Activated naive CD8-positive, alpha-beta T cell (primary cell): ENCODE data around the gene ZNF280C.

ENCODE experiments used
- H3K27ac Mint-ChIP-seq: one replicate; pipeline ENCODE4 v1.8.0; 2021; ENCODE audit warnings: mixed read lengths
- H3K27me3 Mint-ChIP-seq: one replicate; pipeline ENCODE4 v1.8.0; 2021; ENCODE audit warnings: mixed read lengths
- H3K36me3 Mint-ChIP-seq: one replicate; pipeline ENCODE4 v1.8.0; 2021; ENCODE audit warnings: mixed read lengths
- H3K4me1 Mint-ChIP-seq: one replicate; pipeline ENCODE4 v1.8.0; 2021; ENCODE audit warnings: low read depth, mixed read lengths
- H3K4me3 Mint-ChIP-seq: one replicate; pipeline ENCODE4 v1.8.0; 2021; ENCODE audit warnings: mild to moderate bottlenecking, mixed read lengths
- H3K9me3 Mint-ChIP-seq: one replicate; pipeline ENCODE4 v1.8.0; 2021; ENCODE audit warnings: low read depth, mixed read lengths

Gene ZNF280C

DNA sequence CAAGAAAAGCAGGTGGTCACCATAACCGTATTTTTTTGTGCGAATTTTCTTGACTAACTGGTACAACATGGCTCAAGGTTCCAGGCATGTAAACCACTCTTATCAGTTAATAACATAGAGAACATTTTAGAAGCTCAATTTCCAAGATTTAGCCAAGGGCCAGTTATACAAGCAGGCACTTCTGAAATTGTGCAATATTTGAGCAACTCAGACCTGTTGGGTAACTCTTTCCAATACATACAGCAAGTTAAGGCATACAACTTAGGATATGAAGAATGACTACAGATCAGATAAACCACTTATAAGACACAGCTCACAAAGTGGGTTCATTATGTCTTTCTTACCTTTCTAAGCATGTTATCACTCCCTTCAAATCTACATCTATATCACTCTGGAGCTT lies 43.9 kb downstream of the ZNF280C start:
- Mint-ChIP-seq H3K27ac (no peak overlapping the region), H3K27me3 (no peaks in the 10 kb centered on the region), H3K36me3 (peaks cover 2% of the 10 kb centered on the region), H3K9me3 (no peaks in the 10 kb centered on the region), H3K4me1 (peaks cover 1% of the 10 kb centered on the region), H3K4me3 (no peak overlapping the region)

DNA sequence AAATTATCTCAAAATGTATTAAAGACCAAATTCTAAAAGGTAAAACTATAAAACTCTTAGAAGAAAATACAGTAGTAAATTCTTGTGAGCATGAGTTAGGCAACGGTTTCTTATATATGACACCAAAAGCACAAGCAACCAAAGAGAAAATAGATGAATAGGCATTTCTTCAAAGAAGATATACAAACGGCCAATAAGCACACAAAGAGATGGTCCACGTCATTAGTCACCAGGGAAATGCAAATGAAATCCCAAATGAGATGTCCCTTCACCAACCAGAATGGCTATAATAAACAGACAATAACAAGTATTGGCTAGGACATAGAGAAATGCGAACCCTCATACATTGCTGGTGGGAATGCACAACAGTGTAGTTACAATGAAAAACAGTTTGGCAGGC lies 52.4 kb downstream of the ZNF280C start:
- no peaks in the 10 kb centered on the region for H3K27me3 Mint-ChIP-seq

DNA sequence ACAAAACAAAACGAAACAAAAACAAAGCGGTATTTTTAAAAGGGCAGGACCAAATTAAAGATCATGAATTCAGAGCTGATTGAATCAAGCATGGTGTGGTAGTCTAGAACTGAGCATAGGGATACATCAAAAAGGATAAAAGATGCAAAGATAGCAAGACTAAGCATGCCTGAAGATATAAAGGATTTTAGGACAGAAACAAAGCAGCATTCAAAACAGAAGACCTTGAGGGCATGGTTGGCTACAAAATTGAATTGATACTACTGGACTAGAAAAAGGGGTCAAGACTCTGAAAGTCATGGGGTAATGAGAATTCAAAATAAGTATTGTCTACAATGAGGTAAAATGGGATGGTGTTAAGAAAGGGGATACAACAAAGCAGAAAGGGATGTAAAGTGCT lies 55.3 kb downstream of the ZNF280C start:
- H3K27me3 Mint-ChIP-seq: no peaks in the 10 kb centered on the region
- H3K9me3 Mint-ChIP-seq: no peaks in the 10 kb centered on the region
- no peak overlapping the region for H3K4me3 Mint-ChIP-seq
- peaks cover 2% of the 10 kb centered on the region for H3K4me1 Mint-ChIP-seq
- H3K27ac Mint-ChIP-seq: no peak overlapping the region
- H3K36me3 Mint-ChIP-seq: peaks cover 7% of the 10 kb centered on the region

More for the DNA sequence above, 52.4 kb downstream of the ZNF280C start:
- no peaks in the 10 kb centered on the region for H3K9me3 Mint-ChIP-seq
- H3K36me3 Mint-ChIP-seq: peaks cover 7% of the 10 kb centered on the region
- H3K27ac Mint-ChIP-seq: no peak overlapping the region
- no peak overlapping the region for H3K4me3 Mint-ChIP-seq
- peaks cover 5% of the 10 kb centered on the region for H3K4me1 Mint-ChIP-seq

DNA sequence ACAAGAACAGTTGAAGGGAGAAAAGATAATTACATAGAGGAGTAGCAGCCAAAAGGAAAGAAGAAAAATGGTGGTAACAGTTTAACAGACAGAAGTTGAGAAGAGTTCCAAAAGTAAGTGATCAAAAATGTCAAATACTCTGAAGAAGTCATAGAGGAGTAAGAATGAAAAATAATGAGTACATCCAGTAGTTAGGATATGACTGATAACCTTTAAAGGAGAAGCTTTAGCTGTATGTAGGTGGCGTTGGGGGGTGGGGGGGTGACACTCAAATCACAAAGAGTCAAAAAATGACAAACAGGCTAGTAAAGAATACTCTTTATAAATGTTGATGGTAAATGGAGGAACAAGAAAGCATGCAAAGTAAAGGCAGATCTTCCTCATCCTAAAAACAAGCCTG lies 56.3 kb downstream of the ZNF280C start:
- H3K27me3 Mint-ChIP-seq: no peaks in the 10 kb centered on the region
- no peak overlapping the region for H3K4me3 Mint-ChIP-seq
- H3K36me3 Mint-ChIP-seq: peaks cover 7% of the 10 kb centered on the region
- H3K27ac Mint-ChIP-seq: peak overlapping the region; percentile 30
- H3K4me1 Mint-ChIP-seq: peaks cover 2% of the 10 kb centered on the region
- H3K9me3 Mint-ChIP-seq: no peaks in the 10 kb centered on the region

- Mint-ChIP-seq H3K27me3 (no peaks in the 10 kb centered on the region), H3K9me3 (no peaks in the 10 kb centered on the region), H3K36me3 (peaks cover 3% of the 10 kb centered on the region), H3K27ac (no peak overlapping the region), H3K4me1 (peaks cover 2% of the 10 kb centered on the region), H3K4me3 (no peak overlapping the region)
Observed at GRCh38 chrX:130211415-130212186, 57.1 kb downstream of the ZNF280C start.

DNA sequence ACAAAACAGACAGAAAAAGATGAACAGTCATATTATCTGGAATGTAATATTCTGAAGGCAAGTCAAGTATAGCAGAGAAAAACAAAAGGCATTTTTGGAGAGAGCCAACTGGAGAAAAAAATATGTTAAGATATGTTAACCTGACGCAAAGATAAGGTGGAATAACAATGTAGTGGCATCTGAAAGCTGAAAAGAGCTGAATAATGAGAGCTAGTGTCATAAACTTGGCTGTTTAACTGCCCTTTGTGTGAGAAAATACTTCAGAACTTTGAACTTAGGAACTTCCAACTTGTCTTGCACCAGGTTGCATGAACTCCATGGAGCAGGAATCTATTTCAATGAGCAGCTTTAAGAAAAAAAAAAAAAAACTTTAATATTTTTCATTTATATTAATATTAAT lies 64.1 kb downstream of the ZNF280C start:
- Mint-ChIP-seq H3K27me3 (no peaks in the 10 kb centered on the region), H3K4me3 (no peak overlapping the region), H3K27ac (no peak overlapping the region), H3K4me1 (no peaks in the 10 kb centered on the region), H3K9me3 (no peaks in the 10 kb centered on the region), H3K36me3 (peaks cover 2% of the 10 kb centered on the region)

- Mint-ChIP-seq H3K4me3 (no peak overlapping the region), H3K27ac (no peak overlapping the region), H3K9me3 (no peaks in the 10 kb centered on the region), H3K27me3 (no peaks in the 10 kb centered on the region), H3K4me1 (no peaks in the 10 kb centered on the region), H3K36me3 (no peaks in the 10 kb centered on the region)
Observed at GRCh38 chrX:130197464-130197863, 71.2 kb downstream of the ZNF280C start.

GRCh38 chrX:130196466-130196865 lies 72.2 kb downstream of the ZNF280C start:
- H3K27ac Mint-ChIP-seq: no peak overlapping the region
- H3K27me3 Mint-ChIP-seq: no peaks in the 10 kb centered on the region
- H3K9me3 Mint-ChIP-seq: no peaks in the 10 kb centered on the region

DNA sequence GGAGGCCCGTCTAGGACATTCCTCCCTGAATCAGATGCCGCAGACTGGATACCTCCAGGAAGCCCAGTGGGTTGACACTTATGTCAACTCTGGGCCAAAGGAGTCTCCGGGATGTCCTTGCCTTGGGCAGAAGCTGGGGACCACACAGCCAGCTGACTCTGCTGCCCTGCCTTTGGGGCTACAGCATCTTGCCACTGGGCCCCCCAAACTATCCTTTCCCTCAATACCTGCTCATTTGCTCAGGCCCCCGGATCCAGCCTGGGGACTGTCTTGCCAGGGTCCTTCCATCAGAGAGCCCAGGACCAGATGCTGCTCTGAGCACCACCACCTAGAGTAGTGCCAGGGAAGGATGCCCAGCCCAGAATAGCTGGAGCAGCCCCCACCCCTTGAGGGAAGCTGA lies 77.9 kb downstream of the ZNF280C start:
- H3K27ac Mint-ChIP-seq: no peak overlapping the region
- H3K9me3 Mint-ChIP-seq: no peaks in the 10 kb centered on the region
- H3K36me3 Mint-ChIP-seq: no peaks in the 10 kb centered on the region
- H3K4me1 Mint-ChIP-seq: peaks cover 1% of the 10 kb centered on the region
- no peak overlapping the region for H3K4me3 Mint-ChIP-seq
- no peaks in the 10 kb centered on the region for H3K27me3 Mint-ChIP-seq

More at GRCh38 chrX:130196466-130196865, 72.2 kb downstream of the ZNF280C start:
- Mint-ChIP-seq H3K36me3 (no peaks in the 10 kb centered on the region), H3K4me1 (peaks cover 1% of the 10 kb centered on the region), H3K4me3 (no peak overlapping the region)

DNA sequence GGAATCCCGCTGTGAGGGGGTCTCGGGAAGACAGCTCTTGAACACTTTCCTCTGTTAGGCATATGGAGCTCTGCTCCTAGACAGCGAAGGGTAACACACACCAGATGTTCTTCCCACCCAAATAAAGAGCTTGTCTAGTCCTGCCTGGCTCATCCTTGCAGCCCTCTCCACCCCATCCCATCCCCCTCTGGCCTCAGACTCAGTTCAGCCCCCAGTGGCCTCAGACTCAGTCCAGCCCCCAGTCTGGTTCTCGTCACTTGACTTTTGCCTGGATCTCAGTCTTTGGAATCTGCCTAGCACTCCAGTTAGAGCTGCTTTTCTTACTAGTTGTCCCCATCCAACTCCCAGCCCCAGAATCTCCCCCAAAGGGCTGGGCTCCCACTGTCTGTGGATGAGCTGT lies 82.0 kb downstream of the ZNF280C start:
- Mint-ChIP-seq H3K4me1 (peaks cover 16% of the 10 kb centered on the region), H3K27me3 (no peaks in the 10 kb centered on the region), H3K36me3 (no peaks in the 10 kb centered on the region), H3K4me3 (no peak overlapping the region), H3K27ac (no peak overlapping the region), H3K9me3 (no peaks in the 10 kb centered on the region)

DNA sequence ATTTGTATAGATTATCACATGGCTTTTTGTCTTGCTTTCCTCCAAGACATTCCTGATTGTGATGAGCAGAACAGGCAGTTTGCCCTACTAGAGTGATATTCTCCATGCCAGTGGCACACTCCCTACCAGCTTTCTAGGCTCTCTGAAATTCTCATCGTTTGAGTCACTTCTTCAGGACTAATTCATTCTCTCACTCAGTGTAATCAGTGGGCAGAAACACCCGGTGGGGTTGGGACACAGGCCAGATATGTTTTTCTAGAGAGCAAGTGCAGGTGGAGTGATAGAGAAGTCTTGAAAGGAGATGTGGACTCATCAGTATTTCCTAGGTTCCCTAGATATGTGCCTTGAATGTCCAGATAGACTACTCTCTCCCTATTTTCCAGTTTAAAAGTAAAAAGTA lies 83.8 kb downstream of the ZNF280C start:
- Mint-ChIP-seq H3K4me3 (no peak overlapping the region), H3K9me3 (no peaks in the 10 kb centered on the region), H3K36me3 (peaks cover under 1% of the 10 kb centered on the region), H3K27ac (peak overlapping the region; percentile 51), H3K27me3 (no peaks in the 10 kb centered on the region), H3K4me1 (peaks cover 18% of the 10 kb centered on the region)

- no peaks in the 10 kb centered on the region for H3K9me3 Mint-ChIP-seq
- H3K4me1 Mint-ChIP-seq: peaks cover 25% of the 10 kb centered on the region
- H3K4me3 Mint-ChIP-seq: no peak overlapping the region
- peak overlapping the region; percentile 75 for H3K27ac Mint-ChIP-seq
- H3K27me3 Mint-ChIP-seq: no peaks in the 10 kb centered on the region
- H3K36me3 Mint-ChIP-seq: peaks cover 2% of the 10 kb centered on the region
Observed at GRCh38 chrX:130184168-130184567, 84.5 kb downstream of the ZNF280C start.

GRCh38 chrX:130179579-130180215 lies 89.0 kb downstream of the ZNF280C start:
- Mint-ChIP-seq H3K9me3 (no peaks in the 10 kb centered on the region), H3K27me3 (no peaks in the 10 kb centered on the region), H3K36me3 (peaks cover 2% of the 10 kb centered on the region), H3K4me3 (peak overlapping the region; percentile 71), H3K4me1 (peaks cover 52% of the 10 kb centered on the region), H3K27ac (peak overlapping the region; percentile 93)

DNA sequence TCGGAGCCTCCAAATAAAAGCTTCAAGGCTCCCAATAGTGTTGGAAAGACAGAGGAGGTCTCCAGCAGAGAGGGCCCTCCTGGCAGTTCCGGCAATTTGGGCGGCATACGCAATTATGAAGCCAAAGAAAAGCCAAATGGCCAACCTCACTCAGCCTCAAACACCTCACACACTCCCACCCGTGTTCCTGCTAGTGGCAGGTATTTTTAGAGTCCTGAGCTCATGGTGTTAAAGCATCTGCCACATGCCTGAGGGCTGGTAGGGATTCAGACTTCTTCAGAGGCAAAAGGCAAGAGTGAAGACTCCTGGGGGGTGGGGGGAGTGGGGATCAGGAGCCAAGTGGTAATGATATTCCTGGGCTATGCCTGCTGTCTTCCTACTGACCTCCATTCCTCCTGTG lies 89.5 kb downstream of the ZNF280C start:
- H3K9me3 Mint-ChIP-seq: no peaks in the 10 kb centered on the region
- no peaks in the 10 kb centered on the region for H3K27me3 Mint-ChIP-seq
- H3K36me3 Mint-ChIP-seq: peaks cover 2% of the 10 kb centered on the region
- peak overlapping the region; percentile 93 for H3K27ac Mint-ChIP-seq
- peaks cover 51% of the 10 kb centered on the region for H3K4me1 Mint-ChIP-seq
- H3K4me3 Mint-ChIP-seq: peak overlapping the region; percentile 71

DNA sequence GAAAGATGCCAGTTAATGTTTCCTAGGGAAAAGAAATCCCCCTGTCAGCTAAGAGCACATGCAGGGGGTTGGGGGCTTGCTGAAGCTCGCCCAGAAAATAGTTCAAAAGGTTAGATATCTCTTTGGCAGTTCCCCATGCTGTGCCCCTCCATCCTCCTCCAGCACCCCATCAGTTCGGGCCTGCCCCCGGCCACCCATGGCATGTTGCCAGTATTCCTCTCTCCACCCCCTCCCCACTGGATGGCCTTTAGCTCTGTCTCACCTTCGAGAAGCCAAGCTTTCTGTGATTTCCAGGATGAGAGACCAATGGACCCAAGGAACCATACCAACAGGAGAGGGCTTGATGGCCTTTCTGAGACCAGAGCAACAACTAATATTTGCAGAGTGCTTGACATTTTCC lies 91.8 kb downstream of the ZNF280C start:
- H3K9me3 Mint-ChIP-seq: no peaks in the 10 kb centered on the region
- peaks cover 2% of the 10 kb centered on the region for H3K36me3 Mint-ChIP-seq
- no peaks in the 10 kb centered on the region for H3K27me3 Mint-ChIP-seq
- H3K4me3 Mint-ChIP-seq: no peak overlapping the region
- peaks cover 59% of the 10 kb centered on the region for H3K4me1 Mint-ChIP-seq
- peak overlapping the region; percentile 61 for H3K27ac Mint-ChIP-seq
